HFF-Myc (cell line): ENCODE results near the gene CARHSP1.

Source experiments
- DNase-seq: peaks from one replicate; pipeline ENCODE4 v3.0.0-alpha.2; 2011; ENCODE audit warnings: low read depth; ENCODE audit errors: extremely low read depth
- H3K4me3 ChIP-seq: replicated peaks from 2 replicates; pipeline ENCODE4 v1.5.1; 2011; ENCODE audit warnings: low read depth, mild to moderate bottlenecking, control low read depth, low read length
- TF ChIP-seq, protein P1 (sequence below): IDR thresholded peaks from 2 replicates; pipeline ENCODE4 v1.5.1; 2012; ENCODE audit warnings: mild to moderate bottlenecking, low read depth, low read length, control low read depth; ENCODE audit errors: missing control alignments

CARHSP1 gene

DNA sequence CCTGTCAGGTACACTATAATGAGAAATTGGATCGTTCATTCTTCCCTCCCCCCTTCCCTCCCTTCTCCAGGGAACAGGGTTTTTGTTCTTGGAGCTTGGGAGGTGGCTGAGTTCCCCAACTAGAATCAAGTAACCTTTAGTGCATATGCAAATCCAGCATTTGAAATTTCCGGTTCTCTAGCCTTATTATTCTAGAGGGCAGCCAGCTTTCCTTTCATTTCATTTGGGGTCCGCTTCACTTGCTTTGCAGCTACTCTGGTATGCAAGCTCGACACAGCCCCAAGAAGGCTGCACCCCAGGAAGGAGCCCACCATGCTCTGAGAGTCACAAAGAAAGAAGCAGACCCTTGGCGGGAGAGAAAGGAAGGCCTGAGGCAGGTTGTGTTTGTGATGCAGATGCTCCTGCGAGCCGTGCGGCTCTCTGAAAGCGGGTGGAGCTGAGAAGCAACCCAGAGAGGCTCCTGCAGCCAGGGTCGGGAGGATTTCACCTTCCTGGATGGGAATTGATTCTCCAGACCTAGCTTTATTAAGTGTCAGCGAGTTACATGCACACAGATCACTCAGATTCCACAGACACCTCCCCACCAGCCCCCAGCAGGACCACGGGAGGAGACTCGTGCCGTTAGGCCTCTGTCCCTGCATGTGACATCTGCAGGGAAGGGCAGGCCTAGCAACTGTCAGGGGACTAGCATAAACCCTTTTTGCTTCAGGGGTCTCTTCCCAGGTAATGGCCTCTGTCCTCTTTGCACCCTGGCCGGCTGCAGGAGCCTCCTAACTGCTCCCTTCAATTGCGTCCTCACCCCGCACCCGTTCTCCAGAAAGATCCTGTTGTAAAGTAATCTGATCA lies 36.7 kb downstream of the CARHSP1 start:
- H3K4me3 ChIP-seq: no peak overlapping the region
- TF ChIP-seq, protein P1, sequence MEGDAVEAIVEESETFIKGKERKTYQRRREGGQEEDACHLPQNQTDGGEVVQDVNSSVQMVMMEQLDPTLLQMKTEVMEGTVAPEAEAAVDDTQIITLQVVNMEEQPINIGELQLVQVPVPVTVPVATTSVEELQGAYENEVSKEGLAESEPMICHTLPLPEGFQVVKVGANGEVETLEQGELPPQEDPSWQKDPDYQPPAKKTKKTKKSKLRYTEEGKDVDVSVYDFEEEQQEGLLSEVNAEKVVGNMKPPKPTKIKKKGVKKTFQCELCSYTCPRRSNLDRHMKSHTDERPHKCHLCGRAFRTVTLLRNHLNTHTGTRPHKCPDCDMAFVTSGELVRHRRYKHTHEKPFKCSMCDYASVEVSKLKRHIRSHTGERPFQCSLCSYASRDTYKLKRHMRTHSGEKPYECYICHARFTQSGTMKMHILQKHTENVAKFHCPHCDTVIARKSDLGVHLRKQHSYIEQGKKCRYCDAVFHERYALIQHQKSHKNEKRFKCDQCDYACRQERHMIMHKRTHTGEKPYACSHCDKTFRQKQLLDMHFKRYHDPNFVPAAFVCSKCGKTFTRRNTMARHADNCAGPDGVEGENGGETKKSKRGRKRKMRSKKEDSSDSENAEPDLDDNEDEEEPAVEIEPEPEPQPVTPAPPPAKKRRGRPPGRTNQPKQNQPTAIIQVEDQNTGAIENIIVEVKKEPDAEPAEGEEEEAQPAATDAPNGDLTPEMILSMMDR: no peak
- no peak for DNase-seq

DNA sequence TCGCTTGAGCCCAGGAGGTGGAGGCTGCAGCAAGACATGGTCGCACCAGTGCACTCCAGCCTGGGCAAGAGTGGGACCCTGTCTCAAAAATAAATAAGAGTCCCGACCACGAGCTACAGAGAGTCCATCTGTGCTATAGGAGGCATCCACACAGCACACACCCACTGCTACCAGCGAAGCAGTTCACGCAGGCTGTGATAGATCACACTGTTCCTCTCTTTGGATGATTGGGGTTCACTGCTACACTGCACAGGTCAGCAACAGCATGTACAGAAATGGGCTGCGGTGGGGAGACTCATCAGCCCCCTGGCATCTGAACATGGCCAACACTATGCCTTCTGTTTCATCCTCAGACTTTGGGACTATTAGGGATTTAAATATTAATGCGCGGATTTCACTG lies 37.4 kb downstream of the CARHSP1 start:
- TF ChIP-seq, protein P1: no peak
- no peak for DNase-seq
- H3K4me3 ChIP-seq: no peak overlapping the region

DNA sequence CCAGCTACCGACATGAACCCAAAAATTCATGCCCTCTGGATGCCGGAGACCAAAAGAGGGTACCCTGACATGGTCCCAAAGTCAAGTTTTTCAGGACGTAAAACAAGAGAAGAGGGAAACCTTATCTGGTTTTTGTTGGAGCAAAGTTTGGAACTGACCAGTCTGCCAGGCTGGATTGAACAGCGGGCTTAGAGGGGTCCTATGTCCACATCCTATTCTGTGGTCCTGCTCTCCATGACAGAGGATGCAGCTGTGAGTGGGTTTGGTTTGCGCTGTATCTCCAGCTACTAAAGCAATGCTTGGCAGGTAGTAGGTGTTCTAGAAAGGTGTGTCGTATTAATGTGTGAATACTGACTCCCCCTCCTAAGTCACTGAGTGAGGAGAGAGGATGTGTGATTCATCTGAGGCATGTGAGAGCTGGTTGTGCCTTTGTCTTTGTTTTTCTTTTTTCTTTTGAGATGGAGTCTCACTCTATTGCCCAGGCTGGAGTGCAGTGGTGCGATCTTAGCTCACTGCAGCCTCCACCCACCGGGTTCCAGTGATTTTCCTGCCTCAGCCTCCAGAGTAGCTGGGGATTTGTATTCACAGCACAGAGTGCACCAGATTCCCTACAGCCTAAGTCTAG lies 40.2 kb downstream of the CARHSP1 start:
- H3K4me3 ChIP-seq: no peak overlapping the region
- no peak for DNase-seq
- TF ChIP-seq, protein P1: no peak

DNA sequence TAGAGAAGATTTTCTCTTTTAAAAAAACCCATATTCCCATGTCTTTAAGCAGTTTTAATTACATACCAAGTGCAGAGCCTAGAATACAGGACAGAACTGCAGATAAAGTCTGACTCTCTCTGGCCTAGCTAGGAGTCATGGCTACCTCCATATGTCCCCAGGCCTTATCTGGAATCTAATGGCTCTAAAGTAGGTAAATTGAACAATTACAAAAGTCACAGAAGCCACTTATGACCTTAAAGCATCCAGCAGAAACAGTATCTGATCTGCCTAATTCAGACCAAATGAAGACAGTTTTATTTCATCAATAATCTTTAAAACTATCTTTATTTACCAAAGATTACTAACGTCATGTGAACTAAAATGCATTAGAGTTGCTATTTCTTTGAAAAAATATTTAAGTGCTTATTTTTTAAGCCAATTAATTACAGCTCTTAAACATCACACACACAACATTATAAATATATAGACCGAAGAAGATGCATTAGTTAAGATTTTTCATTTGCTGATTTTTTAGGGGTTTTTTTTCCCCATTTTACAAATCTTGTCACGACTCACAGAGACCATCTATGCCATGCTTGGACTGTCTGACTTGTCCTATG lies 42.4 kb downstream of the CARHSP1 start:
- no peak overlapping the region for H3K4me3 ChIP-seq
- no peak for DNase-seq
- TF ChIP-seq, protein P1: no peak

DNA sequence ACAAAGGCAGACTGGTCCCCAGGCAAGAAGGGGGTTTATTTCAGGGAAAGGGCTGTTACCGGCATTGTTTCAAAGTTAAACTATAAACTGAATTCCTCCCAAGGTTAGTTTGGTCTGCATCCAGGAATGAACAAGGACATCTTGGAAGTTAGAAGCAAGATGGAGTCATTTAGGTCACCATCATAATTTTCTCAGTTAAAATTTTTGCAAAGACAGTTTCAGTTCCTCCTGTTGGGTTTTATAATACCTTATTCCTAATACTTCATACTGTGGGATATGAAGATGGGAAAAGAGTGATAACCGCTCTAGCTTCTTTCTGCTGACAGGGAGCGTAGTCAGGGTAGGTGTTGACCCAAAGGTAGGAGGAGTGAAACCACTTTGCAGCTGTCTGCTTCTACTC lies 46.4 kb downstream of the CARHSP1 start:
- DNase-seq: no peak
- TF ChIP-seq, protein P1: no peak
- no peak overlapping the region for H3K4me3 ChIP-seq

DNA sequence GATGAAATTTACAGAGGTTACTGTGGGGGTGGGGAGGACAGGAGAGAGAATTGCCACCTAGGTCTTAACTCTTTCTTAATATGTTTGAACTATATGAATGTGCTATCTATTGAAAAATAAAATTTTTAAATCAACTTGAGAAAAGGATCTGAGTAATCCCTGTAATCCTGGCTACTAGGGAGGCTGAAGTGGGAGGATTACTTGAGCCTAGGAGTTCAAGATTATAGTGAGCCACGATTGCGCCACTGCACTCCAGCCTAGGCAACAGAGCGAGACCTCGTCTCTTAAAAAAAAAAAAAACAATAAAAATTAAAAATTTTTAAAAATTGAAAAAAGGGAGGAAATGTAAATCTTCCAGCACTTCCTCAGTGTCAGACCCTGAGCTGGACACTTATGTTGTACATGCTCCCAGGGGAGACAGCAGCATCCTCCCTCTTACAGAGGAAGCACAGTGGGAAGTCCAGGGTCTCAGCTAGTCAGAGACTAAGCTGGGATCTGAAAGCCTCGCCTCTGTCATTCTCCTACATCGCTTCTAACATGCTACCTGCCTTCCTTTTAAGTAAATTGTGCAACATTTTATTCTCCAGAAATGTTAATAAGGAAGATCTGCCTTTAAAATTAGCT lies 49.3 kb downstream of the CARHSP1 start:
- H3K4me3 ChIP-seq: no peak overlapping the region
- no peak for DNase-seq

More for the DNA sequence above, 49.3 kb downstream of the CARHSP1 start:
- TF ChIP-seq, protein P1: no peak
